Limb (tissue), 2 donors: Measurements from ENCODE around the gene SEC31A.

ENCODE experiments used
- DNase-seq, 2 donors: peaks; one replicate each; pipeline ENCODE4 v3.0.0-alpha.2; 2016; ENCODE audit errors: extremely low spot score in 2 of 2

The SEC31A gene

DNA sequence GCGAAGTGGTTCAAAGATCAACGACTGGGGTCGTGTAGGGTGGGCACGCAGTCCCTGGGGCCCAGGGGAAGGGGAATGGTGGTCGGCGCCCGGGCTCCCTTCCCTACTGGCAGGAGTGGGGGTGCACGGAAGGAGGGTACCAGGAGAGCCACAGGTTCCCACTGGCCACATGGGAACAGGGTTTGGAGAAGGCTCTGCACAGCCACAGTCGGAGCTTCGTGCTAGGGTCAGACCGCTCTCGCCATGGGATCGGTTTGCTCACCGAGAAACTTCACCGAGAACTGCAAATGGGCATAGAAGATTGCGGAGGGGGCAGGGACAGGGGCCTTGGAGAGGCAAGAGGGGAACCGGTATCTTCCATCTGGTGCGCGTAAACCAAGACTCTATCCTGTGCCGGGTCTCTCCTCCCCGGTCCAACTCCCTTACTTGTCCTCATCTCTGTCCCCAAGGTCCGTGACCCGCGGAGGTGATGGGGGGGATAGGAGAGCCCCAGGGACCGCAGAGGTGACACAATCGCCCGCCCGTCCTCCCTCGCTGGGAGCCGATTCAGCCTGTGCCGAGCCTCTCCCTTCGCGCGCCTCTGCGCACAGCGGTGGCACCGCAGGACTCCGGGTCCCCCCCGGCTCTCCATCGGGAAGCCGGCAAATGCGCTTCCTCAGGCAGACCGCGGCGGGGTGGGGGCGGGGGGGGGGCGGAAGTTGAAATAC, 93.4 kb downstream of the SEC31A start:
- DNase-seq: peak in 1 of 2 donors; percentile 73

DNA sequence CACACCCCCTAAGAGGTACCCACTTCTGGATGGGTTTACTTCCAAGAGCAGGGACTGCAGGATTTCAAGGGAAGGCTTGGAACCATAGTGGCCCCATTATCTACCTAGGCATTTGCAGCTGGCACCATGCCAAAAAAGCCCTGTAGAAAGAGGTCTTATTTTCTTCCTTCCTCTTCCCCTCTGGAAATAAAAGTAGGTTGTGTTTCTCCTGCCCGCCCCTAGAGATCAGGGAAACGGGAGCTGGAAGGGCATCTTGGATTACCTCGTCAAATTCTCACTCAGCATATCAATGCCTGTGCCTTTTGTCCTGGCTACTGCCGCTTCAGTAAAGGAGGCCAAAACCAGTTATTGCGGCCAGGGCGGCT, 93.9 kb downstream of the SEC31A start:
- DNase-seq: no peak

GRCh38 chr4:82792912-82793649, 97.9 kb downstream of the SEC31A start:
- no peak for DNase-seq

DNA sequence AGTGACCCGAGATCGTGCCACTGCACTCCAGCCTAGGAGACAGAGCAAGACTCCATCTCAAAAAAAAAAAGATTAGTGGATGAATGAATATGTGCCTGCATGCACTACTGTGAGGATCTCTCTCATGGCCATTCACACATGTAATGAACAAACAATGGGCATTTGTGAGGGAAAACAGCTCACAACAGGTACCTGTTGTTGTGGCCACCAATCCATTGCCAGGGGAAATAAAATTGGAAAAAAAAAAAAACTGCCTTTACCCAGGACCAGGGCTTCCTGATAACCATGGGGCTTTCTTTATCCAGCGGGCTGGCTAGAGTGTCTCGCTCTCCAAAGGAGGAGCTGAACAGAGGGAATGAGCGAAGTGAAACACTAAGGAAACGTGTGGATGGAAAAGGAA, 99.8 kb downstream of the SEC31A start:
- peak in 1 of 2 donors; percentile 3 for DNase-seq

DNA sequence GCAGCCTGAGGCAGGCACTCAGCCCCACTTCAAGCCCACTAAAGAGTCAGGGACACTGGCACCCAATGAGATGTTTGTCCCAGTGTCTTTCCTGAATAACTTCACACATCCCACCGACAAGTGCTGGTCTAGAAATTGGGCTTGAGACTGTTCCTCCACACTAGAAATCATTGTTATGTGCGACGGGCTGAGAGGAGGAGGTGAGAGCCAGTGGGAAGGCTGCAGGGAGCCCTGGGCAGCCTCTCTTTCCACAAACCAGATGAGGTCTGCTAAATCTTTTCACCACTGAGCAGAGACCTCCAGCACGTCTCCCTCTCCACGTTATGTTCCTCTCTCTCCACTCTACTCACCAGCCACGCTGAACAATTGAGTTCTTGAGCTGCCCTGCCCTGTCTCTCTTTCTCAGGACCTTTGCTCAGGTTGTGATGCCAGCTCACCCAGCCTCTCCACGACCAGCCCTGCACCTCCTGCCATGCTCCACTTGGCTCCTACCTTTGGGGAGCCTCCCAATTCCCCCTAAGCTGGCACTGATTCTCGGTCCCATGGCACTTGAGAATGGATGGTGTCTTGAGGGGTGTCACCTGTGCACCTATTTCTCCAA, 100.8 kb downstream of the SEC31A start:
- no peak for DNase-seq

DNA sequence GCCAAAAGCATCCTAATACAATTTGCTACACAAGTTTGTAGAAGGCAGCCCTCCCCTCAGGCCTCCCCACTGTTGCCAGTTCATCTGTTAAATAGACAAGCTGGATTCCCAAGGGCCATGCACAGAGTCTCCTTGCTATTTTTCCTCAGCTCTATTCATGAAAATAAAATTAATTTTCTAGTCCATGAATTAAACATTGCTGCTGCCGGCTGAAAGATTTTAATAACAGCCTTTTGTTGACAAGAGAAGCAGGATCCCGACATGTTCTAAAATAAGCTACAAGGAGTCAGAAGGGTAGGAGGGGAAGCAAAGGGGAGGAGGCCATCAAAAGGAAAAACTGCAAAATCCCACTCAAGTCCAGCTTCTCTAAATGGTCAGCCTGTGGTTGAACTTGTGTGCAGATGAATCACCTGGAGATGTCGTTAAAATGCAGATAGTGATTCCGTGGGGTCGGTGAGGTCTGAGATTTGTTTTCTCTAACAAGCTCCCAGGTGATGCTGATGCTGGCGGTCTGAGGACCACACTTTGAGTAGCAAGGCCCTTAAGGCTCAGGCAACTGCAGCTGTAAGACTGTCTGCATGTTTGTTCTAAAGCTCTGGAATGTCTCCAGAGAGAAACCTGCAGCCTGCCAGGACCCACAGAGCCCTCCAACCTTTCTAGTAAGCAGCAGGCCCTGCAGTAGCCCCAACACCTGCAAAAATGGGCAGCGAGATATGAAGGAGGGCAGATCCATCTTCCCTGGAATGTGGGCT, 101.8 kb downstream of the SEC31A start:
- DNase-seq: no peak

- DNase-seq: no peak
Observed at GRCh38 chr4:82787342-82787741, 103.6 kb downstream of the SEC31A start.

DNA sequence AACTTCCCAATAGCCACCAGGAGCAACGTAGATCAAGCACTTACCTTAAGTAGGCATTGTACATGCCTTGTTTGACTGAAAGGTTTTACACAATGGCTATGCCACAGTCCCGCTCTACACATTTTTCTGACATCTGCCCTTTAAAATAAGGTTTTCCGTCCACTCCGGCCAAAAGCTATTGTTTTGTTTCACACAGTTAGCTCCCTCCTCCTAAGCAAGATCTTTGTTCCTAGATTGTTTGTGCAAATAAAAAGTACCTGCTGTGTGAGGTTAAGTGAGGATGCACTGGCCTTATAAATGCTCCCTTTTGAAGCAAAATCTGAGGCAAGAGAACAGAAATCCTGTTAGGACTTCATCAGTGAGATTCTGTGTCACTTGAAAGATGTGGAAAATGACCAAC, 104.1 kb downstream of the SEC31A start:
- no peak for DNase-seq

- no peak for DNase-seq
Observed at GRCh38 chr4:82785611-82786400, 105.1 kb downstream of the SEC31A start.

- no peak for DNase-seq
Observed at GRCh38 chr4:82784681-82785610, 106.0 kb downstream of the SEC31A start.

GRCh38 chr4:82782626-82783345, 108.2 kb downstream of the SEC31A start:
- peak in 1 of 2 donors; percentile 19 for DNase-seq

DNA sequence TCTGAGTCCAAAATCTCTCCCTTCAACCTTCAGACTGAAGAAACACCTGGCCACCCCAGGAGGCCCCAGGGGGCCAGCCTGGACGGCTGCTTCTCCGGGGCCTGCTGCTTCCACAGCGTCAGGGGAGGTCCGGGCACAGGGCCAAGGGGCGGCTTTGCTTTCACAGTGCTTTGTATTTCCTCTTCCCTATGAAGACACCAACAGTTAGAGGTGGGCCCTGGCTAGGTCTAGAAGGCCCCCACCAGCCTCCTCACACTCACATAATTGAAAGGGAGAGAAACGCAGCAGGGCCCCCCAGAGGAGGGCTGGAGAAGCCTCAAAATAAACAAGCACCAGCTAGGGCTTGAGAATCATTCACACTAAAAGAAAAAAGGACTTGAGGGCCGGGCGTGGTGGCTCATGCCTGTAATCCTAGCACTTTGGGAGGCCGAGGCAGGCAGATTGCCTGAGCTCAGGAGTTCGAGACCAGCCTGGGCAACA, 110.2 kb downstream of the SEC31A start:
- peak; percentile 73 to 83 for DNase-seq

GRCh38 chr4:82780170-82780751, 110.7 kb downstream of the SEC31A start:
- DNase-seq: peak in 1 of 2 donors; percentile 23

GRCh38 chr4:82779032-82779431, 111.9 kb downstream of the SEC31A start:
- peak in 1 of 2 donors; percentile 11 for DNase-seq

- no peak for DNase-seq
Observed at GRCh38 chr4:82777857-82778525, 113.0 kb downstream of the SEC31A start.

DNA sequence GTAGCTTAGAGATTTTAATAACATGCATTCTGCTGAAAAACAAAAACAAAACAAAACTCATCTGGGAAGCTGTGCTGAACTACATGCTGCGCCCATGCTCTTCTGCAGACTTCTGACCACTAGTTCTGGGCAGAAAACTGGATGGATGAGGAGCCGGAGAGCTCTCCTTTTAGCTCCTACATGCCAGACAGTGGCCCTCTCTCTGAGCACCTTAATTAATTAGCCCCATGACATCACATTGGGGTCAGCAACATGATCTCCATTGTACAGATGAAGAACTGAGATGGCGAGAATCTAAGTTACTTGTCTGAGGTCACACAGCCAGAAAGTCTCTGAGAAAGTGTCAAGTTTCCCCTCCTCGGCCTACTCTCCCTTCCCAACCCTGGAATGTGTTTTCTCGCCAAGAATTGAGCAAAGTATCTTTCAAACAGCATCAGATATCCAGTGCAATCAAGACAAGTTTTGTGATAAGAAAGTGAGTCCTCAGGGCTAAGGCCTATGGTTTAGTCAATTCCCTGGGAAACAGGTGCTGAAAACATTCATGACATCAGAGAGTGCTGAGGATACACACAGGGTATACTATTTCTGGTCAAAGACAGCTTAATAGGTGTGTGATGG, 113.9 kb downstream of the SEC31A start:
- no peak for DNase-seq

- no peak for DNase-seq
Observed at GRCh38 chr4:82775243-82775642, 115.7 kb downstream of the SEC31A start.

- DNase-seq: no peak
Observed at GRCh38 chr4:82774711-82775171, 116.2 kb downstream of the SEC31A start.
